DMS153 treated with DMSO at 0.1 percent for 48 hours (cell line): ENCODE data around the gene HS3ST2.
"Not testable (repeated sequence)": the region's sequence is repeated elsewhere in the genome, so short reads cannot be mapped to it uniquely, and the experiment has no call there.

Experiments
- DNase-seq: peaks from one replicate; lab custom pipeline; 2025; ENCODE audit not compliant: unreplicated experiment; lab: John Stamatoyannopoulos, UW

The HS3ST2 gene

DNA sequence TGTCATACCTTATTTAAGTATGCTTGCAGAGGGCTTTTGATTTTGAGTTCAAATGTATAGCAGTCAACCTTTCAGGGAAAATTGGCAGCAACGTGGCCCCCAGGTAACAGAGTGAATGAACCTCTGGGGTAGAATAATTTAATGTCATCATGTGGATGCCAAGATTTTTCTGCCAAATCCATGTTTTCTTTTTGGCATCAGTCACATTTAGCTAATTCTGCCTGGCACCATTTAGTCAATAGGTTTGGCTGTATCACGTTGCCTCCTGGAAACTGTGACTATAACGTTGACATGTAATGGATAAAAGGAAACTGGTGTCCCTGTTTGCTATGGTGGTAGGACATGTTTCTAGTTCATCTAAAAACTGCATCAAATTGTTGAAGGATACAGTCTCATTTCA lies 115.5 kb downstream of the HS3ST2 start:
- DNase-seq, result no peak

DNA sequence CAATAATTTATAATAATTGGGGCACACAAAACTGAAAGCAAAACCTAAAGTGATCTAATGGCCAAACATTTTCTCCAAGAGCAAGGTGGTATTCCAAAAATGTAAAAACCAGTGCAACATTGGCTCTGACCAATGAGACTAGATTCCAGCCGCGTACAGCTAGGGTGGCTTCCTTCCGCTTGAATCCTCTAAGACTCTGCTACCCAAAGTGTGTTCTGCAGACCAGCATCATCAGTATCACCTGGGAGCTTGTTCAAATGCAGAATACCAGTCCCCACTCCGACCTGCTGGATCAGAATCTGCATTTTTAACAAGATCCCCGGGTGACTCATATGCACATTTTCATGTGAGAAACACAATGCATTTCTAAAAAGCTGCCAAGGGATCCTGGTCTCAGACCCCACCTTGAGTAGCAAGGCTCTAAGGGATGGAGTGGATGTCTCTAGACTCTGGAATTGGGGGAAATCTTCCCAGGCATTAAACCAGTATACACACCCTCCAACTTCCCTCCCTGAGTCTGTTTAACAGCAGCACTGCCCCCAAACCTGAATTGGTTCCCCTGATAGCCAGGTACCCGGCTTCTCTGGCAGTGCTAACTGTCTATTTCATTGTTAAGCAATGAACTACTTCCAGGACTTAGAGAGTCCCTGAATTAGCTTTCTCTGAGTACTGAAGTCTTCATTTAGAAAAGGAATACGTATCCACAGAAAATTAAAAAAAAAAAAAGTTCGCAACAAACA lies 118.2 kb downstream of the HS3ST2 start:
- DNase-seq, result no peak

DNA sequence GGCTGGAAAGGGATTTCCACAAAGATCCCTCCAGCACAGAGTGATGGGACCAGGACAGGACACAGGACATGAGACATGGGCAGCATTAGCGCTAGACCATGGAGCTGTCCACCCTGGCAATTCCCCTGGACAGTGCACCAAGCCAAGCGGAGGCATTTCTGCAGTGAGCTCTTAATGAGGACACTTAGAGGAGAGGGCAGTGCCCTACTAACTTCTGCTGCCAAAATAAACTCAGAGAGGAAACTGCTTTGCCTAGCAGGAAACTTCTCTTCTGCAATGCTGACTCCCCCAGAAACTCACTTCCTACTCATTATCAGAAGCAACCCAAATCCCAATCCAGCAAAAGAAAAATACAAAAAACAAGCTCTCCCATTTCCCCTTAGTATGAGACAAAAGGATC lies 119.2 kb downstream of the HS3ST2 start:
- no peak for DNase-seq

DNA sequence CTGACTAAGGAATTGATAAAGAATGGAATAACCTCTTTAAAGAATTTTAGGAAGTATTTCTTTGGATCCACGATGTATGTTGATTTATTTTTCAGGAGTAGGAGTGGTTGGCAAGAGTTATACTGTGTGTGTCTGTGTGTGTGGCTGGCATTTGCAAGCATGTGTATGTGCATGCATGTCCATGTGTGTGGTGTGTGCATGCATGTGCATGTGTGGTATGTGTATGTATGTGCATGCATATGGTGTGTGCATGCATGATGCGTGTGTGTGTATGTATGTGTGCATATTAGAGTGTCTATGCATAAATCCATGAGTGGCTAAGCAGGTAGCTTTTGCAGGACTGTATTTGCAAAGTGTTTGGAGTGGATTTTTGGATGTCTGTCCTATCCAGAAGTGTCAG lies 120.8 kb downstream of the HS3ST2 start:
- no peak for DNase-seq

DNA sequence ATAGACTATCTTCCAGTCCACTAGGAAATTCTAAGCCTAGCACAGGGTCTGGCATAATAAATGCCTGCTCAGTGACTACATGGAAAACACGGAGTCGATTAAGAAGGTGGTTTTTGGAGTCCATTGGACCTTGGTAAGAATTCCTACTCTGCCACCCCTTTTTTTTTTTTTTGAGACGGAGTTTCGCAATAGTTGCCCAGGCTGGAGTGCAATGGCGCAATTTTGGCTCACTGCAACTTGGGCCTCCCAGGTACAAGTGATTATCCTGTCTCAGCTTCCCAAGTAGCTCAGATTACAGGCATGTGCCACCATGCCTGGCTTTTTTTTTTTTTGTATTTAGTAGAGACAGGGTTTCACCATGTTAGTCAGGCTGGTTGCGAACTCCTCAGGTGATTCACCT lies 123.2 kb downstream of the HS3ST2 start:
- no peak for DNase-seq

DNA sequence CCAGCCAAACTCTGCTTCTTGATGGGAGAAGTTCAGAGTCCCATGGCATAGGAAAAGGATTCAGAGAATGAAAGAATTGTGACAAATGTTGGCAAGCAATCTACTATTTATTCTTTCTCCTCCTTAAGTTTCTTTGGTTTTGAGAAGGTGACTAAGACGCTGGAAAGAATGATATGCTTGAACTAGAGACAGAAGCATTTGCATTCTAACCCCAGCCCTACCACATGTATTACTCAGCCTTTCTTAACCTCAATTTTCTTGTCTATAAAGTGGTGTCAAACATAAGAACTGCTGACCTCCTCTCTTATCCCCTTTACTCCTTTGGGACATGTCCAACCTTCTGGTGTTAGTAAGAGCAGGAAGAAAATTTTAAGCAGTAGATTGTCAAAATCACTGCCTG lies 124.7 kb downstream of the HS3ST2 start:
- DNase-seq, result no peak

DNA sequence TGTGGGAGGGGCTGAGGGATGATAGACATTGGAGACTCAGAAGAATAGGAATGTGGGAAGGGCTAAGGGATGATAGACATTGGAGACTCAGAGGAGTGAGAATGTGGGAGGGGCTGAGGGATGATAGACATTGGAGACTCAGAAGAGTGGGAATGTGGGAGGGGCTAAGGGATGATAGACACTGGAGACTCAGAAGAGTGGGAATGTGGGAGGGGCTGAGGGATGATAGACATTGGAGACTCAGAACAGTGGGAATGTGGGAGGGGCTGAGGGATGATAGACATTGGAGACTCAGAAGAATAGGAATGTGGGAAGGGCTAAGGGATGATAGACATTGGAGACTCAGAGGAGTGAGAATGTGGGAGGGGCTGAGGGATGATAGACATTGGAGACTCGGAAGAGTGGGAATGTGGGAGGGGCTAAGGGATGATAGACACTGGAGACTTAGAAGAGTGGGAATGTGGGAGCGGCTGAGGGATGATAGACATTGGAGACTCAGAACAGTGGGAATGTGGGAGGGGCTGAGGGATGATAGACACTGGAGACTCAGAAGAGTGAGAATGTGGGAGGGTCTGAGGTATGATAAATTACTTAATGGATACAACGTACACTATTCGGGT lies 125.9 kb downstream of the HS3ST2 start:
- not testable (repeated sequence) for DNase-seq

DNA sequence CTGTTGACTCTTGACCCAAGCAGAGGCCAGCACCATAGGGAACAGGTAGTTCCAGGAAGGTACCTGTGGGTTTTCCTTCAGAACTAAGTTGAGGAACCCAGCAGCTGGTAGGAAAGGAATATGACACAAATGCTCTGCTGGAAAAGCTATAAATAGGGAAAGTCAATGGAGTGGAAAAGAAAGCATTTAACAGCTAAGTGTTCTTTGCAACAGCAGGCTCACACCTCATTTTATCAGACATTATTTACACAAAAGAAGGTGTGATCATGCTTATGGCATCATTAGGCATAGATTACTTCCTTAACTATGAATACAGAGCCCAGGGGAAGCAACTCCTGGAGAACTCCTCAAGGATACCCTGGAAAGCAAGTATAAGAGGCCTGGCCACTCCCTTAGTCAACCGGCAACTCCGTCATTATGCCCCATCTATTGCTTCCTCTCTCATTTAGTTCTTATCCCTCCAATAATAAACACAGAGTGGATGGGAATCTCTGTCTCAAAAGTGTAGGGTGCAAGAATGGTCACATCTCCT lies 128.1 kb downstream of the HS3ST2 start:
- no peak for DNase-seq

DNA sequence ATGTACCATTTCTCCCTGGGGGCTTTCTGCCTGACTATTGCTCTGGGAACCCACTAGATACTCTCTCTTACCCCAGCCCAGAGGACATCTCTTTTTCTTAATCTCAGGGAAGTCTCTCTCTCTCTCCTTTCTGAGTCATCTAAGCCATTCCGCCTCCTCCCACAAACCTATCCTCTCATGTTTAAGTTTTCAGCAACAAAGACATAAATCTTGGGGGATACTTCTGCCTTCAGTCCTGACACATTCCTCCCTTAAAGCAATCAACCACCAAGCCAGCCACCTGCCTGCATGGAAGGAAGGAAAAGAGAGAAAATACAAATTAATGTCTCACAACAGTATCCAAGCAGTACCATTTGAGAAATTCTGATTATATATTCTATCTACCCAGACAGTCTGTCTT lies 128.8 kb downstream of the HS3ST2 start:
- DNase-seq, result no peak

DNA sequence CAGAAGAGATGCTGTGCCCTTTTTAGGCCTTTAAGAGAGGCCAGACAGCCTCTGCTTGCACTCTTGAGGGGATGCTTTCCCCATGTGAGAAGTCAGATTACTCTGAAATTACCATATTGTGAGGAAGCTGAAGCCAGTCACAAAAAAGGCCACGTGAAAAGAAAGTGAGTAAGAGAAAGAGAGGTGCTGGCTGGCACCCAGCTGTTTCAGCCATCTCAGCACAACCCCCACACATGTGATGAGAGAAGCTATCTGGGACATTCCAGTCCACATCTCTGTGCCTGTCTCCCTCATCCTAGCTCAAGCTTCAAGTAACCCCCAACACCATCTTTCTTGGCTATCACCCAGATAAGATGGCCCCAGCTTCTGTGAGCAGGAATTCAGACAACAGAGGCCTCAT lies 131.4 kb downstream of the HS3ST2 start:
- DNase-seq, result no peak

DNA sequence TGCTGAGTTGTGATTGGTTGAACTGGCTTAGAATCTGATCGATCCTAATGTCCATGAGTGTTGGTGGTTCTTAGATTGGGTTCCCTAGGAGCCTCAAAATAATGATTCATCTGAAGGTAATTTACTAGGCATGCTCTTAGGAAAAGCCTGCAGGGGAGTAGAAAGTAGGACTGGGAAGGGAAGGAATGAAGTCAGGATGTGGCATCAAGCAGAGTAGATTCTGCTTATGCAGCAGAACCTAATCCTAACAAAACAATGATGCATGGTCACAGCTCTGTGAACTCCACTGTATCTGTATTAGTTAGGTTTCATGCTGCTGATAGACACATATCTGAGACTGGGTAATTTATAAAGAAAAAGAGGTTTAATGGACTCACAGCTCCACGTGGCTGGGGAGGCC lies 132.5 kb downstream of the HS3ST2 start:
- no peak for DNase-seq

DNA sequence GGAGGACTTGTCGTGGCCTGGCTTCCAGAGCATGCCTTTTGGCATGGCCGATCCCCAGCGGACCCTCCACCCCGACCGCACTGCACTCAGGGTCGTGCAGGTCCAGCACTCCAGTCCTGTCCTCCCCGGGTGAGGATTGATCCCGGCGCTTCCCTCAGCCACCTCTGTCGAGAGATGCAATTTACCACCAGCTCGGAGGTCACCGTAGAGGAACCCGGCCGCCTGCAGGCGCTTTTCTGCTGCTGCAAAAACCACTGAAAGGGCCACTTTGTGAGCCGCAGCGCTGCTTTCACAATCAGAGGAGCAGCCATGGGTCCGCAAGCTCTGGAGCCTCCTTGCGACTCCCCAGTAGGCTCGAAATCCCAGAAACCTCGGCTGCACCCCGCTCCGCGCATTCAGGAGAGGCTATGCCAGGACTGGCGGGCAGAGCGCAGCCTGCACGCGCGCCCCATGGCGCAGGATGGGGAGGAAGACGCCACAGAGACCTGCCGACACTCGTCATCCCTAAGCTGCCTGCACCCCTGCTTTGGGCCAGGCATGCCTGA lies 134.2 kb downstream of the HS3ST2 start:
- DNase-seq, result no peak

DNA sequence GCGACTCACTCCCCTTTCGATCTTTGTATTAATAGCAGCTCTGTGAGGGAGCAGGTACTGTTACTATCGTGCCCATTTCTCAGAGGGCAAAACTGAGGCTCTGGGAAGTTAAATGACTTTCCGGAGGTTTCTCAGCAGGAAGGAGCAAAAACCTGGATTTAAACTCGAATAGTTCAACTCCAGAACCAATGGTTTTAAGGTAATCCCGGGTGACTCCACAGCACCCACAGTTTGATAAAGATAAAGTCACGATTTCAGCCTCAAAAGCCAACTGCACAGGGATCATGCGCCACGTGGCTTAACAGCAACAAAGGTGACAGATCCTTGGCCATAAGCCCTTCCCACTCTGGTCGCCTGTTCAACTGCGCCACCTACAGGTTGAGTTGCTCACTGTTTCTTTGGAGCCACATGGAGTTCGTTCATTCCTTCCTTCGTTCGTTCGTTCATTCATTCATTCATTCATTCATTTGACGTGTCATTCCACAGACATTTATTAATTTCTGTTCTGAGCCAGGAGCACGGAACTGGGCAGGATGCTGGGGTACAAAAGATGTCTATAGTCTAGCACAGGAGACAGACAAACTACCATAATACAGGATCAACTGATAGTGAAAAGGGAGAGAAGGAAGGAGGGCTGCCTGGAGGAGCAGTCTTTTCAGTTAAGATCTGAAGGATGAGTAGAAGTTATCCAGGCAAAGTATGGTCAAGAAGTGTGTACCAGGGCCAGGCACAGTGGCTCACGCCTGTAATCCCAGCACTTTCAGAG lies 134.8 kb downstream of the HS3ST2 start:
- peak; percentile 78 for DNase-seq

DNA sequence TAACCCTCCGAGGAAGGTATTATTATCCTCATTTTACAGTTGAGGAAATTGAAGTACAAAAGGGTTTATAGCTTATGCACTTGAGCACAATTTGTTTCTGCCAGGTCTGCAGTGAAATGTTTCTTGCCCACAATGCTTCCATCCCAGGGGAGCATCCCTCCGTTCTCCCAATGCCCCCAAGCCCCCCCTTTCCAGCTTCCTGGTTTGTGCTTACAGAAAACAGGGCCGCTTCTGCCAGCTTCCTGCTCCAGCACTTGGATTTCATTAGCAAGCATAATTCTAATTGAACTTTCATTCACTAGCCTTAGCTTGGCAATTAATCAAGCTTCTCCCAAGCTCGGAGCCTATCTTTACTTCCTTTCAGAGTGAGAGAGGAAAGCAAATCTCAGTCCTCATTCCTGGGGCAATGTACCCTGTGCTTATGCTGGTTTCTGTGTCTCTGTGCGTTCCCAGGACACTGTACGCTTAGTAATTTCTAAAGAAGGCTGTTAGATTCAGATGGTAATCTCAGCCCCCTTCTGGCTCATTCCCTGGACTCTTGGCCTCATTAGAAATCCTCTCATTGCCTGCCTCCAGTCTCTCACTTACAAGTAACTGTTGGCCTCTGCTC lies 141.6 kb downstream of the HS3ST2 start:
- DNase-seq, result no peak

DNA sequence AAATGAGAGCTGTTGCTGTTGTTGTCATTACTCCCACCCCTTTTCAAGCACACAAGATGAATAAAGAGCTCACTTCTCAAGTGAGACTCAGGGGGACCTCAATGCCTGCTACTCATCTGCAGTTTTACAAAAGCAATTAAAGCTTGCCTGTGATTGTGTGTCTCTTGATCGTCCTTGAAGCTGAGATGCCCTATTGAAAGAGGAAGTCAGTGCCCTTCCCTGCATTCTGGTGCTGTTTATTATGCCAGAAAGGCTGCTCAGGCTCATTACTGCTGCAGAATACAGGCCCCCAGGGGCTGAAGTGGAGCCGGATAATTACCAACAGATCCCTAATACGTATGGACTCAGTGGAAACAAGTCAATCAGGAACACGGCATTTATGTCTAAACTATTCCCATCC lies 147.2 kb downstream of the HS3ST2 start:
- no peak for DNase-seq

DNA sequence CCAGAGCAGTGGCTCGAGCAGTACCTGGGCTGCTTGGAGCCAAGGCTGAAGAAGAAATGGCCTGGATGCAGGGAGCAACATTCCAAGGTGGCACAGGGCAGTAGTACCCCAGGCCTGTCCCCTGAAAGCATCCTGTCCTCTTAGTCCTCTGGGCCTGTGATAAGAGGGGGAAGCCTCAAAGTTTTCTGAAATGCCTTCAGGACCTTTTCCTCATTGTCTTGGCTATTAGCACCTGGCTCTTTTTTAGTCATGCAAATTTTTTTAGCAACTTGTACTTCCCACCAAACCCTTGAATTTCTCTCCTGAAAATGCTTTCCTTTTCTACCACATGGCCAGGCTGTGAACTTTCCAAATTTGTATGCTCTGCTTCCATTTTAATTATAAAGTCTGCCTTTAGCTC lies 148.9 kb downstream of the HS3ST2 start:
- DNase-seq, result no peak
